DOHH2 (cell line): ENCODE results near the gene FBRSL1.

ENCODE experiments used
- CTCF ChIP-seq: fragments of 200-600 bp; sonication (generic); IDR thresholded peaks from one replicate; pipeline ENCODE4 v1.5.1; 2014; ENCODE audit warnings: antibody characterized with exemption, mild to moderate bottlenecking, low read depth, low read length; ENCODE audit not compliant: poor library complexity, severe bottlenecking
- EZH2phosphoT487 ChIP-seq: fragments of 200-600 bp; sonication (generic); IDR thresholded peaks from 2 replicates; pipeline ENCODE4 v1.6.1; 2017; ENCODE audit warnings: borderline replicate concordance, mild to moderate bottlenecking, antibody characterized with exemption, low read length, moderate library complexity, mixed read lengths

- no peak for TF ChIP-seq CTCF
- TF ChIP-seq EZH2phosphoT487, result no peak
Observed at GRCh38 chr12:132517013-132517739, 27.2 kb downstream of the FBRSL1 start.
